Parathyroid adenoma (tissue), 2 donors: ENCODE results near the gene SAMD3.
"Not testable (repeated sequence)": the region's sequence is repeated elsewhere in the genome, so short reads cannot be mapped to it uniquely, and the experiment has no call there.

Source experiments
- H2AFZ ChIP-seq: fragments of 300-600 bp; sonication (generic); one replicate; pipeline ENCODE4 v1.7.0; 2017; ENCODE audit warnings: antibody characterized with exemption, mild to moderate bottlenecking
- H3K27ac ChIP-seq: fragments of 300-600 bp; sonication (generic); one replicate; pipeline ENCODE4 v1.7.0; 2017
- H3K27me3 ChIP-seq: fragments of 300-600 bp; sonication (generic); one replicate; pipeline ENCODE4 v1.7.0; 2017; ENCODE audit warnings: low read length; ENCODE audit not compliant: control insufficient read depth, insufficient read depth
- H3K36me3 ChIP-seq: fragments of 300-600 bp; sonication (generic); one replicate; pipeline ENCODE4 v1.7.0; 2017; ENCODE audit warnings: low read length; ENCODE audit not compliant: control insufficient read depth, insufficient read depth
- H3K4me1 ChIP-seq: fragments of 300-600 bp; sonication (generic); one replicate; pipeline ENCODE4 v1.7.0; 2017; ENCODE audit warnings: control low read depth
- H3K4me2 ChIP-seq: fragments of 300-600 bp; sonication (generic); one replicate; pipeline ENCODE4 v1.7.0; 2017; ENCODE audit warnings: low read length
- H3K4me3 ChIP-seq: fragments of 300-600 bp; sonication (generic); one replicate; pipeline ENCODE4 v1.7.0; 2017; ENCODE audit warnings: low read depth, low read length
- H3K79me2 ChIP-seq: fragments of 300-600 bp; sonication (generic); one replicate; pipeline ENCODE4 v1.7.0; 2017; ENCODE audit warnings: control low read depth
- H3K9ac ChIP-seq: fragments of 300-600 bp; sonication (generic); one replicate; pipeline ENCODE4 v1.7.0; 2017; ENCODE audit warnings: mild to moderate bottlenecking
- H3K9me3 ChIP-seq: fragments of 300-600 bp; sonication (generic); one replicate; pipeline ENCODE4 v1.7.0; 2017; ENCODE audit warnings: low read length; ENCODE audit not compliant: control insufficient read depth
- CTCF ChIP-seq: fragments of 300-600 bp; sonication (generic); IDR thresholded peaks from one replicate; pipeline ENCODE4 v1.7.0; 2017; ENCODE audit warnings: antibody characterized with exemption, mild to moderate bottlenecking
- donor health status: primary hyperparathyroidism.

Gene SAMD3

GRCh38 chr6:130170160-130170559 lies 52.6 kb downstream of the SAMD3 start:
- not testable (repeated sequence) for H3K79me2 ChIP-seq, H3K9ac ChIP-seq, H3K27ac ChIP-seq, H3K4me2 ChIP-seq, H3K27me3 ChIP-seq, H3K36me3 ChIP-seq, H3K4me3 ChIP-seq, H2AFZ ChIP-seq, H3K9me3 ChIP-seq, H3K4me1 ChIP-seq

GRCh38 chr6:130167655-130168054 lies 55.1 kb downstream of the SAMD3 start:
- Histone ChIP-seq H3K79me2 (no peaks in the 10 kb centered on the region), H3K27me3 (no peaks in the 10 kb centered on the region), H2AFZ (no peak overlapping the region), H3K4me1 (no peaks in the 10 kb centered on the region), H3K4me2 (no peak overlapping the region), H3K9ac (no peak overlapping the region), H3K9me3 (no peaks in the 10 kb centered on the region), H3K4me3 (no peak overlapping the region), H3K36me3 (no peaks in the 10 kb centered on the region), H3K27ac (no peak overlapping the region)
- no peak for TF ChIP-seq CTCF

- Histone ChIP-seq H3K36me3 (no peaks in the 10 kb centered on the region), H3K27me3 (no peaks in the 10 kb centered on the region), H3K9me3 (no peaks in the 10 kb centered on the region), H3K4me2 (no peak overlapping the region), H3K9ac (no peak overlapping the region), H3K4me1 (no peaks in the 10 kb centered on the region), H3K79me2 (no peaks in the 10 kb centered on the region), H3K27ac (no peak overlapping the region), H3K4me3 (no peak overlapping the region), H2AFZ (no peak overlapping the region)
- no peak for TF ChIP-seq CTCF
These were observed 58.5 kb downstream of the SAMD3 start for GRCh38 chr6:130164251-130164650.

GRCh38 chr6:130163266-130163665 lies 59.5 kb downstream of the SAMD3 start:
- H3K27ac ChIP-seq, result no peak overlapping the region
- no peak overlapping the region for H2AFZ ChIP-seq
- no peaks in the 10 kb centered on the region for H3K27me3 ChIP-seq
- no peak for TF ChIP-seq CTCF
- H3K9me3 ChIP-seq, result no peaks in the 10 kb centered on the region
- no peaks in the 10 kb centered on the region for H3K79me2 ChIP-seq
- no peak overlapping the region for H3K9ac ChIP-seq
- H3K4me2 ChIP-seq, result no peak overlapping the region
- H3K4me1 ChIP-seq, result no peaks in the 10 kb centered on the region
- no peak overlapping the region for H3K4me3 ChIP-seq
- H3K36me3 ChIP-seq, result no peaks in the 10 kb centered on the region

- Histone ChIP-seq H3K27me3 (no peaks in the 10 kb centered on the region), H3K9ac (no peak overlapping the region), H3K27ac (no peak overlapping the region), H3K4me1 (no peaks in the 10 kb centered on the region), H3K79me2 (no peaks in the 10 kb centered on the region), H3K4me2 (no peak overlapping the region), H3K9me3 (no peaks in the 10 kb centered on the region), H3K4me3 (no peak overlapping the region), H3K36me3 (no peaks in the 10 kb centered on the region), H2AFZ (no peak overlapping the region)
- TF ChIP-seq CTCF, result no peak
These were observed 60.3 kb downstream of the SAMD3 start for GRCh38 chr6:130162421-130162820.
